SKM-1 treated with dmso at 0.1 percent for 144 hours (cell line): ENCODE results near the gene MARK3.
"Not testable (repeated sequence)": the region's sequence is repeated elsewhere in the genome, so short reads cannot be mapped to it uniquely, and the experiment has no call there.

ENCODE experiments used
- DNase-seq: peaks from one replicate; lab custom pipeline; 2025; ENCODE audit not compliant: unreplicated experiment; lab: John Stamatoyannopoulos, UW

Gene MARK3

GRCh38 chr14:103524002-103524935 lies 139.1 kb downstream of the MARK3 start:
- no peak for DNase-seq

- not testable (repeated sequence) for DNase-seq
Observed at GRCh38 chr14:103525430-103526246, 140.4 kb downstream of the MARK3 start.

- DNase-seq, result peak; percentile 30
Observed at GRCh38 chr14:103526247-103526913, 141.2 kb downstream of the MARK3 start.

- no peak for DNase-seq
Observed at GRCh38 chr14:103526914-103527248, 141.7 kb downstream of the MARK3 start.

- no peak for DNase-seq
Observed at GRCh38 chr14:103527408-103528145, 142.4 kb downstream of the MARK3 start.

- no peak for DNase-seq
Observed at GRCh38 chr14:103528146-103528586, 143.0 kb downstream of the MARK3 start.

GRCh38 chr14:103528587-103529382 lies 143.6 kb downstream of the MARK3 start, which contains the start of gene TRMT61A:
TSS of gene TRMT61A (plus strand) at chr14:103529196. CDS start at chr14:103529979, 783 bp downstream.
- DNase-seq, result peak; percentile 51

GRCh38 chr14:103529383-103530365 lies 144.5 kb downstream of the MARK3 start:
- no peak for DNase-seq

- no peak for DNase-seq
Observed at GRCh38 chr14:103530390-103530789, 145.2 kb downstream of the MARK3 start.

GRCh38 chr14:103530831-103531230 lies 145.6 kb downstream of the MARK3 start:
- DNase-seq, result no peak

- DNase-seq, result no peak
Observed at GRCh38 chr14:103531421-103532215, 146.4 kb downstream of the MARK3 start.

GRCh38 chr14:103532216-103533136 lies 147.3 kb downstream of the MARK3 start:
- no peak for DNase-seq

- DNase-seq, result no peak
Observed at GRCh38 chr14:103533137-103533998, 148.2 kb downstream of the MARK3 start.

- DNase-seq, result no peak
Observed at GRCh38 chr14:103533999-103534575, 148.9 kb downstream of the MARK3 start.

GRCh38 chr14:103534576-103535061 lies 149.4 kb downstream of the MARK3 start:
- no peak for DNase-seq
